Measurements from ENCODE around the gene NDUFV1. TPM values are rescaled to one million over a fixed set of nuclear protein-coding genes. Genes with fewer than 3 reads are reported as not detected.

Gene NDUFV1
- total RNA-seq, 3 donors from 2014 or later, result 159 to 222 (median 186) TPM

GRCh38 chr11:67626970-67627369 lies 20.2 kb downstream of the NDUFV1 start:
- Histone ChIP-seq H3K4me3 (no peak overlapping the region), H3K9me3 (no peaks in the 10 kb centered on the region), H3K36me3 (no peaks in the 10 kb centered on the region), H3K27ac (no peak overlapping the region), H3K27me3 (no peaks in the 10 kb centered on the region), H3K4me1 (no peaks in the 10 kb centered on the region)
- no peak for TF ChIP-seq CTCF (IDR thresholded peaks at IDR 0.05)
- TF ChIP-seq POLR2A (IDR thresholded peaks at IDR 0.05), result no peak
- no peak for TF ChIP-seq POLR2AphosphoS5 (IDR thresholded peaks at IDR 0.05)
- DNase-seq (ENCODE audit: low spot score in 2 of 2), result no peak
- intact Hi-C loops (cut with DNase I; ENCODE audit: low total_unique reads), result no loop called here

GRCh38 chr11:67627441-67627811 lies 20.7 kb downstream of the NDUFV1 start:
- TF ChIP-seq POLR2A (IDR thresholded peaks at IDR 0.05), result no peak
- TF ChIP-seq POLR2AphosphoS5 (IDR thresholded peaks at IDR 0.05), result no peak
- TF ChIP-seq CTCF (IDR thresholded peaks at IDR 0.05), result no peak

GRCh38 chr11:67627812-67628624 lies 21.3 kb downstream of the NDUFV1 start:
- H3K4me3 ChIP-seq, result no peak overlapping the region
- TF ChIP-seq POLR2AphosphoS5 (IDR thresholded peaks at IDR 0.05) (no peak), CTCF (IDR thresholded peaks at IDR 0.05) (no peak), POLR2A (IDR thresholded peaks at IDR 0.05) (no peak)
- H3K4me1 ChIP-seq, result no peaks in the 10 kb centered on the region
- no peak for DNase-seq (ENCODE audit: low spot score in 2 of 2)
- intact Hi-C loops (cut with DNase I; ENCODE audit: low total_unique reads), result no loop called here
- H3K9me3 ChIP-seq, result no peaks in the 10 kb centered on the region
- peak overlapping the region; percentile 18 to 99 for H3K27ac ChIP-seq
- H3K36me3 ChIP-seq, result no peaks in the 10 kb centered on the region
- H3K27me3 ChIP-seq, result no peaks in the 10 kb centered on the region

More at GRCh38 chr11:67627441-67627811, 20.7 kb downstream of the NDUFV1 start:
- no peaks in the 10 kb centered on the region for H3K4me1 ChIP-seq
- intact Hi-C loops (cut with DNase I; ENCODE audit: low total_unique reads), result no loop called here
- H3K27me3 ChIP-seq, result no peaks in the 10 kb centered on the region
- H3K36me3 ChIP-seq, result no peaks in the 10 kb centered on the region
- no peak overlapping the region for H3K4me3 ChIP-seq
- no peaks in the 10 kb centered on the region for H3K9me3 ChIP-seq
- no peak for DNase-seq (ENCODE audit: low spot score in 2 of 2)
- peak overlapping the region; percentile 10 to 18 for H3K27ac ChIP-seq

GRCh38 chr11:67628710-67629385 lies 22.1 kb downstream of the NDUFV1 start:
- TF ChIP-seq POLR2AphosphoS5 (IDR thresholded peaks at IDR 0.05), result no peak
- no peak for TF ChIP-seq CTCF (IDR thresholded peaks at IDR 0.05)
- no peak for TF ChIP-seq POLR2A (IDR thresholded peaks at IDR 0.05)
- Histone ChIP-seq H3K9me3 (no peaks in the 10 kb centered on the region), H3K27me3 (no peaks in the 10 kb centered on the region), H3K4me1 (no peaks in the 10 kb centered on the region), H3K4me3 (peak overlapping the region; percentile 52 to 86 (median 72)), H3K27ac (peak overlapping the region; percentile 93 to 99), H3K36me3 (no peaks in the 10 kb centered on the region)
- no peak for DNase-seq (ENCODE audit: low spot score in 2 of 2)
- intact Hi-C loops (cut with DNase I; ENCODE audit: low total_unique reads), result no loop called here

All from breast epithelium (tissue), 4 donors.